Fibroblast of lung (primary cell): ENCODE results near the gene PUM2. TPM values are rescaled to one million over a fixed set of nuclear protein-coding genes. Genes with fewer than 3 reads are reported as not detected.

Source experiments
- DNase-seq, 2 donors: peaks; one replicate each; pipeline versions ENCODE4 v3.0.0 to v3.0.0-alpha.2; 2010; ENCODE audit warnings: low read depth in 2 of 2
- H2AFZ ChIP-seq: 2 replicates; pipeline ENCODE4 v1.5.1; 2012; ENCODE audit warnings: low read length, control low read depth, inconsistent platforms
- H3K27ac ChIP-seq: 2 replicates; pipeline ENCODE4 v1.5.1; 2011; ENCODE audit warnings: low read length, control low read depth; ENCODE audit not compliant: insufficient read depth
- H3K27me3 ChIP-seq: 2 replicates; pipeline ENCODE4 v1.5.1; 2011; ENCODE audit warnings: mild to moderate bottlenecking, low read length; ENCODE audit not compliant: control insufficient read depth, insufficient read depth
- H3K36me3 ChIP-seq: 2 replicates; pipeline ENCODE4 v1.5.1; 2011; ENCODE audit warnings: low read length; ENCODE audit not compliant: control insufficient read depth, insufficient read depth
- H3K4me1 ChIP-seq: 2 replicates; pipeline ENCODE4 v1.5.1; 2011; ENCODE audit warnings: low read length; ENCODE audit not compliant: control insufficient read depth, insufficient read depth; ENCODE audit errors: extremely low read depth
- H3K4me2 ChIP-seq: 2 replicates; pipeline ENCODE4 v1.5.1; 2011; ENCODE audit warnings: low read length, control low read depth; ENCODE audit not compliant: insufficient read depth; ENCODE audit errors: extremely low read depth
- H3K4me3 ChIP-seq, 4 experiments: fragments of 200-600 bp in 1 of 4; sonication (generic) in 1 of 4; replicated peaks in 1 of 4; 2 replicates each; pipeline ENCODE4 v1.5.1; 2011 to 2016; ENCODE audit warnings: low read length in 4 of 4, low read depth in 3 of 4, mild to moderate bottlenecking in 3 of 4, control low read depth in 2 of 4, inconsistent platforms in 1 of 4, mixed read lengths in 1 of 4; ENCODE audit not compliant: insufficient read depth in 1 of 4; ENCODE audit errors: control extremely low read depth in 1 of 4
- H3K79me2 ChIP-seq: 2 replicates; pipeline ENCODE4 v1.5.1; 2012; ENCODE audit warnings: mild to moderate bottlenecking, low read length, inconsistent platforms; ENCODE audit not compliant: control insufficient read depth, insufficient read depth
- H3K9ac ChIP-seq: 2 replicates; pipeline ENCODE4 v1.5.1; 2011; ENCODE audit warnings: mild to moderate bottlenecking, low read length, control low read depth; ENCODE audit not compliant: insufficient read depth
- H3K9me3 ChIP-seq: 2 replicates; pipeline ENCODE4 v1.5.1; 2012; ENCODE audit warnings: low read depth, low read length; ENCODE audit not compliant: control insufficient read depth, insufficient read depth
- H4K20me1 ChIP-seq: 2 replicates; pipeline ENCODE4 v1.5.1; 2011; ENCODE audit warnings: low read length; ENCODE audit not compliant: control insufficient read depth, insufficient read depth; ENCODE audit errors: extremely low read depth
- CTCF ChIP-seq, 2 donors: IDR thresholded peaks in 1 of 2; conservative IDR thresholded peaks in 1 of 2; 1 replicate in 1 of 2; 2 replicates in 1 of 2; pipeline ENCODE4 v1.5.1; 2011 to 2012; ENCODE audit warnings: low read length in 2 of 2, control low read depth in 1 of 2, inconsistent platforms in 1 of 2, low read depth in 1 of 2, mild to moderate bottlenecking in 1 of 2
- EZH2 ChIP-seq: IDR thresholded peaks from 2 replicates; pipeline ENCODE4 v1.5.1; 2012; ENCODE audit warnings: low read length, control low read depth, mild to moderate bottlenecking; ENCODE audit errors: missing control alignments
- polyA plus RNA-seq, 2 donors: library from polyadenylated mRNA; depleted of rRNA in 1 of 2; stranded (reverse) in 1 of 2; unstranded in 1 of 2; fragments of >200 nt; gene quantifications; 2 replicates each; pipeline ENCODE4 v1.2.1, GENCODE V29; 2011 to 2012; ENCODE audit warnings: missing spikeins in 1 of 2
- total RNA-seq: library from RNA; depleted of rRNA; stranded (reverse); fragments of >200 nt; gene quantifications from 2 replicates; pipeline ENCODE4 v1.2.1, GENCODE V29; 2014

PUM2 gene
- total and polyA plus RNA-seq, 2 donors (not counting 1 experiment from before 2014, with no cell fraction given) = 48.2 to 54.2 TPM

GRCh38 chr2:20209373-20210109, 141.1 kb downstream of the PUM2 start:
- Histone ChIP-seq H3K79me2 (no peaks in the 10 kb centered on the region), H3K27ac (no peak overlapping the region), H3K4me1 (peaks cover 2% of the 10 kb centered on the region), H3K4me3 (no peak overlapping the region), H3K9ac (no peak overlapping the region), H3K27me3 (no peaks in the 10 kb centered on the region), H4K20me1 (no peaks in the 10 kb centered on the region), H2AFZ (no peak overlapping the region), H3K4me2 (no peak overlapping the region), H3K36me3 (no peaks in the 10 kb centered on the region), H3K9me3 (no peaks in the 10 kb centered on the region)
- DNase-seq = no peak
- no peak for TF ChIP-seq EZH2
- TF ChIP-seq CTCF (conservative IDR thresholded peaks at IDR 0.05 in 1 of 2, IDR thresholded peaks at IDR 0.05 in 1 of 2; ENCODE audit: low read depth in 1 of 2, low read length in 2 of 2) = no peak

GRCh38 chr2:20208476-20208859, 142.2 kb downstream of the PUM2 start:
- no peak for DNase-seq
- Histone ChIP-seq H3K9ac (no peak overlapping the region), H4K20me1 (no peaks in the 10 kb centered on the region), H3K4me2 (peak overlapping the region; percentile 40), H2AFZ (peak overlapping the region; percentile 73), H3K27ac (no peak overlapping the region), H3K79me2 (no peaks in the 10 kb centered on the region), H3K27me3 (no peaks in the 10 kb centered on the region), H3K4me3 (no peak overlapping the region), H3K36me3 (no peaks in the 10 kb centered on the region), H3K4me1 (peaks cover 2% of the 10 kb centered on the region), H3K9me3 (no peaks in the 10 kb centered on the region)
- TF ChIP-seq EZH2 = no peak
- TF ChIP-seq CTCF (conservative IDR thresholded peaks at IDR 0.05 in 1 of 2, IDR thresholded peaks at IDR 0.05 in 1 of 2; ENCODE audit: low read depth in 1 of 2, low read length in 2 of 2) = no peak

GRCh38 chr2:20207051-20207450, 143.6 kb downstream of the PUM2 start:
- Histone ChIP-seq H3K79me2 (no peaks in the 10 kb centered on the region), H3K27me3 (no peaks in the 10 kb centered on the region), H3K4me1 (no peaks in the 10 kb centered on the region), H3K4me3 (no peak overlapping the region), H3K36me3 (no peaks in the 10 kb centered on the region), H3K9me3 (no peaks in the 10 kb centered on the region), H4K20me1 (no peaks in the 10 kb centered on the region), H2AFZ (no peak overlapping the region), H3K27ac (no peak overlapping the region), H3K4me2 (no peak overlapping the region), H3K9ac (no peak overlapping the region)
- TF ChIP-seq CTCF (conservative IDR thresholded peaks at IDR 0.05 in 1 of 2, IDR thresholded peaks at IDR 0.05 in 1 of 2; ENCODE audit: low read depth in 1 of 2, low read length in 2 of 2) (no peak), EZH2 (no peak)
- no peak for DNase-seq
